ENCODE measurements around the gene PRKCA. TPM values are rescaled to one million over a fixed set of nuclear protein-coding genes. Genes with fewer than 3 reads are reported as not detected.
"Not testable (repeated sequence)": the region's sequence is repeated elsewhere in the genome, so short reads cannot be mapped to it uniquely, and the experiment has no call there.

PRKCA gene
- total and polyA plus RNA-seq, 2 experiments from 2014 or later = 6.4 to 35.4 TPM

GRCh38 chr17:66359351-66359750, 56.9 kb downstream of the PRKCA start:
- TF ChIP-seq JUNB (IDR thresholded peaks at IDR 0.05; ENCODE audit: unreplicated experiment) (no peak), ZNF114 (CRISPR knock-in tag; IDR thresholded peaks at IDR 0.05) (no peak), ZNF462 (CRISPR knock-in tag; IDR thresholded peaks at IDR 0.05) (no peak), POLR2AphosphoS5 (IDR thresholded peaks at IDR 0.05; ENCODE audit: low read depth) (no peak)
- 0 out of 2 replicates have a peak, but pooled peaks cover 7% of the 10 kb centered on the region for H3K4me1 ChIP-seq (ENCODE audit: insufficient read depth)
- Mint-ChIP-seq H3K4me1 (peaks cover 41% of the 10 kb centered on the region), H3K36me3 (ENCODE audit: low read depth) (no peaks in the 10 kb centered on the region), H3K27me3 (ENCODE audit: insufficient read depth, low read depth, poor library complexity) (peaks cover 4% of the 10 kb centered on the region), H3K27ac (no peak overlapping the region), H3K9me3 (no peaks in the 10 kb centered on the region), H3K4me3 (no peak overlapping the region)
- no peaks in the 10 kb centered on the region for H3K27me3 ChIP-seq (ENCODE audit: insufficient read depth)
- H3K27ac ChIP-seq (ENCODE audit: low read depth) = no peak overlapping the region
- H3K9me2 ChIP-seq (ENCODE audit: insufficient read depth) = no peaks in the 10 kb centered on the region
- no peak for ATAC-seq
- H3K36me3 ChIP-seq (ENCODE audit: insufficient read depth) = no peaks in the 10 kb centered on the region
- H3K4me2 ChIP-seq = no peak overlapping the region
- no peaks in the 10 kb centered on the region for H3F3A ChIP-seq (replicated peaks; ENCODE audit: low read depth)
- no peaks in the 10 kb centered on the region for H3K79me2 ChIP-seq (replicated peaks; ENCODE audit: insufficient read depth)
- no peak overlapping the region for H2AFZ ChIP-seq
- no peak overlapping the region for H3K4me3 ChIP-seq
- DNase-seq (ENCODE audit: low spot score) = no peak
- no peaks in the 10 kb centered on the region for H4K20me1 ChIP-seq (replicated peaks; ENCODE audit: insufficient read depth)

- H3K36me3 ChIP-seq (ENCODE audit: insufficient read depth); H3F3A ChIP-seq (replicated peaks; ENCODE audit: low read depth); H3K4me3 ChIP-seq; H3K4me3 Mint-ChIP-seq; H3K4me2 ChIP-seq; H2AFZ ChIP-seq; H4K20me1 ChIP-seq (replicated peaks; ENCODE audit: insufficient read depth); DNase-seq (ENCODE audit: low spot score); H3K9me2 ChIP-seq (ENCODE audit: insufficient read depth); ATAC-seq; H3K36me3 Mint-ChIP-seq (ENCODE audit: low read depth); H3K27ac ChIP-seq (ENCODE audit: low read depth); H3K27me3 ChIP-seq (ENCODE audit: insufficient read depth); H3K27me3 Mint-ChIP-seq (ENCODE audit: insufficient read depth, low read depth, poor library complexity); H3K79me2 ChIP-seq (replicated peaks; ENCODE audit: insufficient read depth); H3K9me3 Mint-ChIP-seq: not testable (repeated sequence)
- Mint-ChIP-seq H3K4me1 (peaks cover 45% of the 10 kb centered on the region), H3K27ac (peak overlapping the region; percentile 25; the same call in 1 of the 2 replicates)
- H3K4me1 ChIP-seq (ENCODE audit: insufficient read depth) = peaks cover 22% of the 10 kb centered on the region
Observed at GRCh38 chr17:66360961-66361565, 58.6 kb downstream of the PRKCA start.
